HCT116 (cell line): ENCODE data around the gene QKI.

Experiments used
- CTCF ChIP-seq, 3 experiments: fragments of 200-600 bp in 1 of 3; sonication (generic) in 1 of 3; IDR thresholded peaks in 2 of 3; conservative IDR thresholded peaks in 1 of 3; 2 replicates each; pipeline ENCODE4 v1.5.1; 2012 to 2017; ENCODE audit warnings: low read depth in 2 of 3, low read length in 2 of 3, antibody characterized with exemption in 1 of 3, borderline replicate concordance in 1 of 3, control low read depth in 1 of 3, mild to moderate bottlenecking in 1 of 3, mixed read lengths in 1 of 3, mixed run types in 1 of 3, moderate library complexity in 1 of 3; ENCODE audit not compliant: insufficient read depth in 1 of 3
- EZH2 ChIP-seq: fragments of 200-600 bp; sonication (generic); IDR thresholded peaks from 2 replicates; pipeline ENCODE4 v1.6.1; 2017; ENCODE audit warnings: antibody characterized with exemption, mixed run types
- JUND ChIP-seq: IDR thresholded peaks from 2 replicates; pipeline ENCODE4 v1.6.1; 2012
- POLR2A ChIP-seq: IDR thresholded peaks from 2 replicates; pipeline ENCODE4 v1.7.0; 2011; ENCODE audit warnings: borderline replicate concordance; ENCODE audit not compliant: insufficient read depth, insufficient read length; ENCODE audit errors: extremely low read depth
- POLR2AphosphoS5 ChIP-seq: IDR thresholded peaks from 2 replicates; pipeline ENCODE4 v1.6.1; 2011; ENCODE audit warnings: mild to moderate bottlenecking, low read depth, low read length, moderate library complexity
- RAD21 ChIP-seq: IDR thresholded peaks from 2 replicates; pipeline ENCODE4 v1.6.1; 2012; ENCODE audit warnings: low read depth, mild to moderate bottlenecking
- SIN3A ChIP-seq: IDR thresholded peaks from 2 replicates; pipeline ENCODE4 v1.6.1; 2012; ENCODE audit warnings: low read depth
- SRF ChIP-seq: IDR thresholded peaks from 2 replicates; pipeline ENCODE4 v1.6.1; 2012; ENCODE audit warnings: low read depth
- ZNF274 ChIP-seq: fragments of 200-500 bp; sonication (Bioruptor generic); IDR thresholded peaks from 2 replicates; pipeline ENCODE4 v1.6.1; 2014; ENCODE audit warnings: mild to moderate bottlenecking, low read depth, low read length, inconsistent platforms

DNA sequence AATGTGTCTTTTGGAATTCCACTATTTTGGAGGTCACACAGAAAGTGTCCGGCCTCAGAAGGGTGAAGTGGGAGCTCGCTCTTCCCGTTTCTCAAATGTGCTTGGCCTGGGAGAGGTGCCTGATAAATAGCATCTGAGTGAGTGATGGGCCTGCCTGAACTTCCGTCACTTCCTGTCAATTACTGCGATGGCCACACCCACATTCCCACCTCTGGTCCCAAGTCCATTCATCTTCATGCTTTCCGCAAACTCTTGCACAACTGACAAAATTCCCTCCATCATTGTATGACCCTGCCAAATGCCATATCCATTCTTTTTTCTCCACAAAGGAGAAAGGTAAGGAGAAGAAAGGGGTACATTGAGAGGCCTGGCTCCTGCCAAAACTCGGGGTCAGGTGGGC lies 169.0 kb downstream of the QKI start:
- TF ChIP-seq POLR2A (no peak), CTCF (IDR thresholded peaks at IDR 0.05 in 2 of 3, conservative IDR thresholded peaks at IDR 0.05 in 1 of 3; ENCODE audit: borderline replicate concordance in 1 of 3, insufficient read depth in 1 of 3, low read depth in 2 of 3, low read length in 2 of 3) (no peak), EZH2 (no peak), SRF (no peak), RAD21 (no peak), POLR2AphosphoS5 (no peak), SIN3A (no peak), ZNF274 (no peak), JUND (no peak)
